ENCODE data around the gene PPP3CB.
"Not testable (repeated sequence)": the region's sequence is repeated elsewhere in the genome, so short reads cannot be mapped to it uniquely, and the experiment has no call there.

The PPP3CB gene

GRCh38 chr10:73413528-73414229 is 82.1 kb downstream of the PPP3CB start, which contains the start of gene ANXA7:
ANXA7 (minus strand) TSS chr10:73414058; CDS start chr10:73400856, 13,202 bp downstream.
- peak; percentile 81 to 84 for DNase-seq

- DNase-seq: peak; percentile 53 to 56
Observed at GRCh38 chr10:73413108-73413527, 82.7 kb downstream of the PPP3CB start.

GRCh38 chr10:73410897-73411296 is 84.9 kb downstream of the PPP3CB start:
- no peak for DNase-seq

GRCh38 chr10:73408978-73409521 is 86.8 kb downstream of the PPP3CB start:
- no peak for DNase-seq

- no peak for DNase-seq
Observed at GRCh38 chr10:73408061-73408460, 87.8 kb downstream of the PPP3CB start.

GRCh38 chr10:73407495-73407894 is 88.3 kb downstream of the PPP3CB start:
- no peak for DNase-seq

- no peak for DNase-seq
Observed at GRCh38 chr10:73406846-73407245, 89.0 kb downstream of the PPP3CB start.

GRCh38 chr10:73405556-73405955 is 90.3 kb downstream of the PPP3CB start:
- DNase-seq: no peak

GRCh38 chr10:73404690-73405089 is 91.1 kb downstream of the PPP3CB start:
- DNase-seq: no peak

GRCh38 chr10:73401636-73402035 is 94.2 kb downstream of the PPP3CB start:
- DNase-seq: no peak

- DNase-seq: no peak
Observed at GRCh38 chr10:73399063-73399462, 96.8 kb downstream of the PPP3CB start.

- DNase-seq: no peak
Observed at GRCh38 chr10:73398024-73398423, 97.8 kb downstream of the PPP3CB start.

GRCh38 chr10:73394325-73394724 is 101.5 kb downstream of the PPP3CB start:
- DNase-seq: not testable (repeated sequence)

- DNase-seq: no peak
Observed at GRCh38 chr10:73388228-73388627, 107.6 kb downstream of the PPP3CB start.

- no peak for DNase-seq
Observed at GRCh38 chr10:73386583-73386982, 109.2 kb downstream of the PPP3CB start.
